ENCODE measurements around the gene CIZ1.

Gene CIZ1

GRCh38 chr9:128213746-128214497 is 22.6 kb upstream of the CIZ1 start:
- no peak for DNase-seq (ENCODE audit: low read depth)

GRCh38 chr9:128211981-128212281 is 20.6 kb upstream of the CIZ1 start:
- no peak for DNase-seq (ENCODE audit: low read depth)

- no peak for DNase-seq (ENCODE audit: low read depth)
These were observed 20.0 kb upstream of the CIZ1 start for GRCh38 chr9:128211186-128211980.

- no peak for DNase-seq (ENCODE audit: low read depth)
These were observed 17.7 kb upstream of the CIZ1 start for GRCh38 chr9:128208946-128209669.

GRCh38 chr9:128208386-128208785 is 17.0 kb upstream of the CIZ1 start:
- DNase-seq (ENCODE audit: low read depth): no peak

GRCh38 chr9:128206916-128207910 is 15.8 kb upstream of the CIZ1 start:
- DNase-seq (ENCODE audit: low read depth): no peak

- no peak for DNase-seq (ENCODE audit: low read depth)
These were observed 15.1 kb upstream of the CIZ1 start for GRCh38 chr9:128206484-128206883.

- DNase-seq (ENCODE audit: low read depth): no peak
These were observed 14.0 kb upstream of the CIZ1 start for GRCh38 chr9:128205296-128205944.

- no peak for DNase-seq (ENCODE audit: low read depth)
These were observed 13.5 kb upstream of the CIZ1 start for GRCh38 chr9:128204858-128205257.

GRCh38 chr9:128203707-128204551 is 12.6 kb upstream of the CIZ1 start:
- no peak for DNase-seq (ENCODE audit: low read depth)

GRCh38 chr9:128203024-128203706 is 11.8 kb upstream of the CIZ1 start, which contains the start of gene DNM1:
DNM1 (plus strand) TSS chr9:128203379; CDS start chr9:128203471, 92 bp downstream.
- DNase-seq (ENCODE audit: low read depth): peak; percentile 61

- DNase-seq (ENCODE audit: low read depth): no peak
These were observed 11.3 kb upstream of the CIZ1 start for GRCh38 chr9:128202648-128203023.

GRCh38 chr9:128201441-128202369 is 10.3 kb upstream of the CIZ1 start:
- DNase-seq (ENCODE audit: low read depth): no peak

GRCh38 chr9:128193469-128194096 is 2.2 kb upstream of the CIZ1 start:
- no peak for DNase-seq (ENCODE audit: low read depth)

GRCh38 chr9:128192601-128193371 is 1.4 kb upstream of the CIZ1 start:
- DNase-seq (ENCODE audit: low read depth): peak; percentile 48

GRCh38 chr9:128190516-128191405 is 611 bp downstream of the CIZ1 start:
- no peak for DNase-seq (ENCODE audit: low read depth)
